ENCODE data around the gene ACAD9. TPM values are rescaled to one million over a fixed set of nuclear protein-coding genes. Genes with fewer than 3 reads are reported as not detected.

Gene ACAD9
- total and polyA plus RNA-seq, 2 of the 13 experiments (the other 11 are each of a cell fraction or from before 2014, with no cell fraction given) = 15.3 to 38.2 TPM

GRCh38 chr3:128942161-128942952 is 62.9 kb downstream of the ACAD9 start (continued):
- TF ChIP-seq ZNF83 (CRISPR knock-in tag; IDR thresholded peaks at IDR 0.05; ENCODE audit: borderline replicate concordance) (no peak), RNF2 (conservative IDR thresholded peaks at IDR 0.05; ENCODE audit: low read depth) (no peak), ZNF703 (CRISPR knock-in tag; IDR thresholded peaks at IDR 0.05; ENCODE audit: borderline replicate concordance) (no peak), ZEB1 (IDR thresholded peaks at IDR 0.05; ENCODE audit: insufficient replicate concordance, low read depth) (peak; percentile 80), ZKSCAN1 (IDR thresholded peaks at IDR 0.05; ENCODE audit: low read length) (no peak), MTF2 (CRISPR knock-in tag; IDR thresholded peaks at IDR 0.05; ENCODE audit: borderline replicate concordance) (no peak), ZNF326 (CRISPR knock-in tag; IDR thresholded peaks at IDR 0.05; ENCODE audit: borderline replicate concordance) (no peak), FOXA1 (IDR thresholded peaks at IDR 0.05) (no peak), FOXA1 (CRISPR knock-in tag; IDR thresholded peaks at IDR 0.05) (no peak), ZNF260 (CRISPR knock-in tag; IDR thresholded peaks at IDR 0.05; ENCODE audit: borderline replicate concordance, low read depth) (no peak), SOX13 (IDR thresholded peaks at IDR 0.05) (no peak; the same call in 1 of the 2 replicates), SOX13 (CRISPR knock-in tag; conservative IDR thresholded peaks at IDR 0.05 in 1 of 2, IDR thresholded peaks at IDR 0.05 in 1 of 2) (peak in 1 of 2 experiments; percentile 69; a peak in 2 of 4 replicates), ZBTB42 (CRISPR knock-in tag; IDR thresholded peaks at IDR 0.05) (peak; percentile 98), TRIM24 (CRISPR knock-in tag; IDR thresholded peaks at IDR 0.05) (0 out of 2 replicates have a peak, but pooled peaks have one; percentile 58), SP4 (CRISPR knock-in tag; IDR thresholded peaks at IDR 0.05) (no peak), RXRB (CRISPR knock-in tag; IDR thresholded peaks at IDR 0.05; ENCODE audit: borderline replicate concordance) (no peak), ZBTB38 (CRISPR knock-in tag; IDR thresholded peaks at IDR 0.05) (peak; percentile 57; the same call in 1 of the 2 replicates), DMTF1 (CRISPR knock-in tag; IDR thresholded peaks at IDR 0.05) (no peak), NFE2L1 (CRISPR knock-in tag; IDR thresholded peaks at IDR 0.05; ENCODE audit: borderline replicate concordance) (no peak), ZBTB8A (CRISPR knock-in tag; IDR thresholded peaks at IDR 0.05; ENCODE audit: borderline replicate concordance, low read depth) (no peak), ZNF232 (CRISPR knock-in tag; IDR thresholded peaks at IDR 0.05; ENCODE audit: borderline replicate concordance) (no peak), TCF7L2 (IDR thresholded peaks at IDR 0.05; ENCODE audit: low read depth, low read length) (no peak), NR2F2 (IDR thresholded peaks at IDR 0.05; ENCODE audit: borderline replicate concordance, low read depth) (no peak), ZNF460 (CRISPR knock-in tag; IDR thresholded peaks at IDR 0.05; ENCODE audit: borderline replicate concordance) (no peak; the same call in 1 of the 2 replicates), TBX2 (CRISPR knock-in tag; IDR thresholded peaks at IDR 0.05; ENCODE audit: borderline replicate concordance) (peak; percentile 57; the same call in 1 of the 2 replicates), NFE2 (CRISPR knock-in tag; IDR thresholded peaks at IDR 0.05) (no peak), ZC3H13 (CRISPR knock-in tag; IDR thresholded peaks at IDR 0.05) (no peak), ZNF251 (CRISPR knock-in tag; IDR thresholded peaks at IDR 0.05) (no peak)

Measured in HepG2 (cell line).